IPS-15b (cell line): ENCODE measurements around the gene VAV2.

ENCODE experiments used
- H3K27me3 ChIP-seq: one replicate; pipeline ENCODE4 v1.6.1; 2013; ENCODE audit warnings: low read length; ENCODE audit not compliant: control insufficient read depth, insufficient read depth
- H3K36me3 ChIP-seq: one replicate; pipeline ENCODE4 v1.6.1; 2013; ENCODE audit warnings: low read length; ENCODE audit not compliant: control insufficient read depth, insufficient read depth
- H3K4me1 ChIP-seq: one replicate; pipeline ENCODE4 v1.6.1; 2013; ENCODE audit warnings: mild to moderate bottlenecking, low read length; ENCODE audit not compliant: control insufficient read depth, insufficient read depth
- H3K4me3 ChIP-seq: one replicate; pipeline ENCODE4 v1.5.1; 2013; ENCODE audit warnings: low read depth, low read length
- H3K9ac ChIP-seq: one replicate; pipeline ENCODE4 v1.6.1; 2013; ENCODE audit warnings: low read depth, mild to moderate bottlenecking, low read length
- H3K9me3 ChIP-seq: one replicate; pipeline ENCODE4 v1.6.1; 2013; ENCODE audit warnings: mild to moderate bottlenecking, low read length; ENCODE audit not compliant: control insufficient read depth, insufficient read depth

Gene VAV2

GRCh38 chr9:133843751-133844397 is 148.2 kb downstream of the VAV2 start:
- Histone ChIP-seq H3K4me3 (no peak overlapping the region), H3K27me3 (no peaks in the 10 kb centered on the region), H3K36me3 (no peaks in the 10 kb centered on the region)

GRCh38 chr9:133843250-133843649 is 148.9 kb downstream of the VAV2 start:
- Histone ChIP-seq H3K27me3 (no peaks in the 10 kb centered on the region), H3K9ac (no peak overlapping the region), H3K4me1 (peaks cover 10% of the 10 kb centered on the region), H3K4me3 (no peak overlapping the region), H3K36me3 (no peaks in the 10 kb centered on the region), H3K9me3 (no peaks in the 10 kb centered on the region)

More at GRCh38 chr9:133843751-133844397, 148.2 kb downstream of the VAV2 start:
- H3K9ac ChIP-seq = no peak overlapping the region
- H3K9me3 ChIP-seq = no peaks in the 10 kb centered on the region
- peaks cover 10% of the 10 kb centered on the region for H3K4me1 ChIP-seq

- Histone ChIP-seq H3K9ac (no peak overlapping the region), H3K4me1 (peaks cover 10% of the 10 kb centered on the region), H3K36me3 (no peaks in the 10 kb centered on the region), H3K27me3 (no peaks in the 10 kb centered on the region), H3K4me3 (no peak overlapping the region), H3K9me3 (no peaks in the 10 kb centered on the region)
Measured at GRCh38 chr9:133842721-133843227, 149.3 kb downstream of the VAV2 start.

DNA sequence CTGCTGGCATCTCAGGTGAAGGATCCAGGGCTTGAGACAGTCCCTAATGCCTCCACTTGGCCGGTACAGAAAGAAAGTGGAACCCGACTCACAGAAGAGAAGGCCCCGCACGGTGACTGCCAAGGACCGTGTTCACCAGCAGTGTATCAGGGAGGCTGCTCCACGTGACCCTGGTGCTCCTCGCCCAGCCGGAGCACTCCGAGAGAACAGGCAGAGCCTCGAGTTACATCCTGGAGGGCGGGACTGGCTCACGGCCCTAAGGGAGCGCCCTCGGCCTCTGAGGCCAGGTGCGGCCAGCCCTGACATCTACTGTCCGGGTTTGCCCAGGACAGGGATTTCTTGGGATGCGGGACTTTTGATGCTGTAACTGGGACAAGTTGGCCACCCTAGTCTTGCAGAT is 149.9 kb downstream of the VAV2 start:
- H3K9me3 ChIP-seq = no peaks in the 10 kb centered on the region
- no peaks in the 10 kb centered on the region for H3K36me3 ChIP-seq
- H3K4me3 ChIP-seq = no peak overlapping the region
- peaks cover 10% of the 10 kb centered on the region for H3K4me1 ChIP-seq
- H3K9ac ChIP-seq = no peak overlapping the region
- H3K27me3 ChIP-seq = no peaks in the 10 kb centered on the region

DNA sequence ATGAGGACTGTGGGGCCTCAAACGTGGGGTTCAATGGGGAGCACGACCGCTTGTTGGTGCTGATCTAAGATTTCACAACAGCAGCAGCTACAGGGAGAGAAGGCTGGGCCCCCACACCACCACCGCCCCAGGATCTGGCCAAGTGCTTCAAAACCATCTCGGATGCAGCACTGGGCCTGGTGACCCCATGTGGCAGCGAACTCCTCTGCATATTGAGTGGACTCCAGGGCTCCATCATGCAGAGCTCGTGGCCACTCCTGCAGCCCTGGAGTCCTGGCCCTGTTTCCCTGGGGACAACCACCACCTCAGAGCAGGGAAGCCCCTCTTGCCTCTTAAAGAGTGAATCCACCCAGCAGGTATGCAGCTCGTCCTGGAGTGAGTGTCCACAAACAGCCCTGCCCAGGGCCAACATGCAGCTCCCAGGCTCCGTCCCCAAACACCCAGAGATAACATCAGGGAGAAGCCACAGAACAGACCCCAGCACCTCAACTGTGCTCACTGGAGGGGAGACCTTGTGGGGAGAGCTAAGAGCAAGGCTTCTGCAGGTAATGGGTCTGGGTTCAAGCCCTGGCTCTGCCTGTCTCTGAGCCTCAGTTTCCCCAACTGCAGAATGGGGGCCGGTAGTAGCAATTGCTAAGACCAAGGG is 150.8 kb downstream of the VAV2 start:
- Histone ChIP-seq H3K27me3 (no peaks in the 10 kb centered on the region), H3K4me3 (no peak overlapping the region), H3K9ac (peak overlapping the region; percentile 54), H3K4me1 (peaks cover 10% of the 10 kb centered on the region), H3K9me3 (no peaks in the 10 kb centered on the region), H3K36me3 (no peaks in the 10 kb centered on the region)

GRCh38 chr9:133839822-133840329 is 152.2 kb downstream of the VAV2 start:
- Histone ChIP-seq H3K36me3 (no peaks in the 10 kb centered on the region), H3K27me3 (no peaks in the 10 kb centered on the region), H3K4me3 (no peak overlapping the region), H3K9me3 (no peaks in the 10 kb centered on the region), H3K9ac (peak overlapping the region; percentile 66), H3K4me1 (peaks cover 10% of the 10 kb centered on the region)

GRCh38 chr9:133838859-133839507 is 153.1 kb downstream of the VAV2 start:
- H3K9ac ChIP-seq = no peak overlapping the region
- no peaks in the 10 kb centered on the region for H3K9me3 ChIP-seq
- no peaks in the 10 kb centered on the region for H3K36me3 ChIP-seq
- H3K4me3 ChIP-seq = no peak overlapping the region
- peaks cover 10% of the 10 kb centered on the region for H3K4me1 ChIP-seq
- H3K27me3 ChIP-seq = no peaks in the 10 kb centered on the region

- Histone ChIP-seq H3K4me3 (no peak overlapping the region), H3K9ac (no peak overlapping the region), H3K9me3 (no peaks in the 10 kb centered on the region), H3K4me1 (peaks cover 10% of the 10 kb centered on the region), H3K27me3 (no peaks in the 10 kb centered on the region), H3K36me3 (peaks cover 4% of the 10 kb centered on the region)
Measured at GRCh38 chr9:133837627-133838597, 154.2 kb downstream of the VAV2 start.

GRCh38 chr9:133836818-133837217 is 155.3 kb downstream of the VAV2 start:
- Histone ChIP-seq H3K36me3 (peaks cover 4% of the 10 kb centered on the region), H3K9ac (no peak overlapping the region), H3K4me3 (no peak overlapping the region), H3K4me1 (peaks cover 9% of the 10 kb centered on the region), H3K27me3 (no peaks in the 10 kb centered on the region), H3K9me3 (no peaks in the 10 kb centered on the region)

DNA sequence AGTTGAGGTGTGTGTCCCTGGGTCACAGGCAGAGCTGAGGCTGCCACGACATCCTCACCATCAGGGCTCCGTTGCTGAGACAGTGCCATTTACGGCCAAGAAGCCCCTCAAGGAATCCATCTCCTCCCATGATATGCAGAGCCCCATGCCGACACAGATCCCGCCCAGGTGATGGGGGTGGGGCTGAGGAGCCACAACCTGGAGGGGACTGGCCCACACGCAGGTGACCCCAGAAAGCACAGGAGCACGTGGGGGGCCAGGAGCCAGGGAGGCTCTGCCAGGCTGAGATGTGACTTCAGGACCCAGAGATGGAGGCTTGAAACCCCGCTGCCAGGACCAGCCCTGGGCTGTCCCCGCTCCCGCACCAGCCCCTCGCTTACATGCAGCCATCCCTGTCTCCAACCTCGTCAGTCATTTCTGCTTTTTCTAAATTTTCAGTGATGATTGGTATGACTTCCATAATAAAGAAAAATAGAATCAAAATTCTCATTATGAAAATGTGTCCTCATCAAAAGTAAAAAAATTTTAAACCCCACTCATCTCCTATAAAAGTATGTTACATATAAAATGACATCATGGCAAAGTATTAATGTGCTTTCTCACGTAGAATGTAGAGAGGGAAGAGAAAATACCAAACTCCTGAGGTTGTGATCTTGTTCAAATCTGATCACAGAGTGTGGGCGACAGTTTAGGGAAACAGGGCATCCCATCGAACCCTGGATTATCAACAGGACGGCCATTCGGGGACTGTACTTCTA is 155.9 kb downstream of the VAV2 start:
- H3K4me3 ChIP-seq = no peak overlapping the region
- no peaks in the 10 kb centered on the region for H3K27me3 ChIP-seq
- peaks cover 4% of the 10 kb centered on the region for H3K36me3 ChIP-seq
- peak overlapping the region; percentile 41 for H3K9ac ChIP-seq
- H3K9me3 ChIP-seq = no peaks in the 10 kb centered on the region
- H3K4me1 ChIP-seq = peaks cover 9% of the 10 kb centered on the region
